Mesenchymal stem cell (in vitro differentiated cells and primary cell): Measurements from ENCODE around the gene FBXW2.

Experiments
- DNase-seq: peaks from one replicate; pipeline ENCODE4 v3.0.0-alpha.2; 2013
- H2AFZ ChIP-seq: one replicate; pipeline ENCODE4 v1.6.1; 2013; ENCODE audit warnings: low read depth, mild to moderate bottlenecking, control low read depth, inconsistent platforms, low read length, moderate library complexity
- H2AK5ac ChIP-seq: 2 replicates; pipeline ENCODE4 v1.6.1; 2013; ENCODE audit warnings: low read length, moderate library complexity, mild to moderate bottlenecking, inconsistent platforms; ENCODE audit not compliant: severe bottlenecking
- H2BK120ac ChIP-seq: one replicate; pipeline ENCODE4 v1.6.1; 2013; ENCODE audit warnings: low read depth, mild to moderate bottlenecking, inconsistent platforms, low read length, moderate library complexity
- H2BK12ac ChIP-seq, 2 experiments: one replicate each; pipeline ENCODE4 v1.6.1; 2013; ENCODE audit warnings: inconsistent platforms in 2 of 2, low read length in 2 of 2, mild to moderate bottlenecking in 2 of 2, moderate library complexity in 2 of 2, control low read depth in 1 of 2
- H2BK15ac ChIP-seq: one replicate; pipeline ENCODE4 v1.6.1; 2013; ENCODE audit warnings: mild to moderate bottlenecking, low read depth, inconsistent platforms; ENCODE audit not compliant: poor library complexity, severe bottlenecking
- H2BK5ac ChIP-seq: 2 replicates; pipeline ENCODE4 v1.6.1; 2013; ENCODE audit warnings: low read depth, mild to moderate bottlenecking, low read length, control low read depth, inconsistent platforms; ENCODE audit not compliant: poor library complexity, severe bottlenecking
- H3K14ac ChIP-seq, 2 experiments: one replicate each; pipeline ENCODE4 v1.6.1; 2013; ENCODE audit warnings: inconsistent platforms in 2 of 2, low read length in 2 of 2, control low read depth in 1 of 2, mild to moderate bottlenecking in 1 of 2, moderate library complexity in 1 of 2
- H3K18ac ChIP-seq, 2 experiments: one replicate each; pipeline ENCODE4 v1.6.1; 2013; ENCODE audit warnings: inconsistent platforms in 2 of 2, low read length in 2 of 2, control low read depth in 1 of 2, low read depth in 1 of 2, mild to moderate bottlenecking in 1 of 2
- H3K23ac ChIP-seq, 2 experiments: one replicate each; pipeline ENCODE4 v1.6.1; 2013; ENCODE audit warnings: inconsistent platforms in 2 of 2, low read length in 2 of 2, mild to moderate bottlenecking in 2 of 2, moderate library complexity in 2 of 2, control low read depth in 1 of 2
- H3K27ac ChIP-seq: 2 replicates; pipeline ENCODE4 v1.5.1; 2013; ENCODE audit warnings: mild to moderate bottlenecking, moderate library complexity, low read length, control low read depth, inconsistent platforms; ENCODE audit not compliant: poor library complexity, severe bottlenecking
- H3K27me3 ChIP-seq, 2 experiments: 2 replicates each; pipeline versions ENCODE4 v1.6.1 to v1.7.0; 2013; ENCODE audit warnings: low read length in 2 of 2, mild to moderate bottlenecking in 2 of 2, moderate library complexity in 2 of 2, control low read depth in 1 of 2, inconsistent platforms in 1 of 2; ENCODE audit not compliant: control insufficient read depth in 1 of 2, insufficient read depth in 1 of 2
- H3K36me3 ChIP-seq, 2 experiments: 2 replicates each; pipeline versions ENCODE4 v1.6.1 to v1.7.0; 2013; ENCODE audit warnings: low read length in 2 of 2, control low read depth in 1 of 2, inconsistent platforms in 1 of 2, low read depth in 1 of 2, mild to moderate bottlenecking in 1 of 2; ENCODE audit not compliant: insufficient read depth in 2 of 2, control insufficient read depth in 1 of 2
- H3K4ac ChIP-seq, 2 experiments: one replicate each; pipeline ENCODE4 v1.6.1; 2013; ENCODE audit warnings: inconsistent platforms in 2 of 2, low read length in 2 of 2, mild to moderate bottlenecking in 2 of 2, moderate library complexity in 2 of 2, control low read depth in 1 of 2, low read depth in 1 of 2
- H3K4me1 ChIP-seq: 2 replicates; pipeline ENCODE4 v1.6.1; 2013; ENCODE audit warnings: low read depth, low read length, control low read depth; ENCODE audit not compliant: control insufficient read depth, insufficient read depth
- H3K4me2 ChIP-seq: 2 replicates; pipeline ENCODE4 v1.6.1; 2013; ENCODE audit warnings: low read length, mild to moderate bottlenecking, inconsistent platforms; ENCODE audit not compliant: poor library complexity, severe bottlenecking
- H3K4me3 ChIP-seq, 2 experiments: 2 replicates each; pipeline versions ENCODE4 v1.5.1 to v1.7.0; 2013; ENCODE audit warnings: low read length in 2 of 2, mild to moderate bottlenecking in 2 of 2, control low read depth in 1 of 2, low read depth in 1 of 2; ENCODE audit not compliant: insufficient read depth in 1 of 2
- H3K79me1 ChIP-seq: replicated peaks from 2 replicates; pipeline ENCODE4 v1.6.1; 2013; ENCODE audit warnings: mild to moderate bottlenecking, control low read depth, low read length, inconsistent platforms; ENCODE audit not compliant: poor library complexity, severe bottlenecking
- H3K9ac ChIP-seq: 2 replicates; pipeline ENCODE4 v1.7.0; 2013; ENCODE audit warnings: mild to moderate bottlenecking, low read length, moderate library complexity
- H3K9me3 ChIP-seq: 2 replicates; pipeline ENCODE4 v1.7.0; 2013; ENCODE audit warnings: mild to moderate bottlenecking, low read length; ENCODE audit not compliant: control insufficient read depth
- H4K8ac ChIP-seq: one replicate; pipeline ENCODE4 v1.6.1; 2013; ENCODE audit warnings: inconsistent platforms, mild to moderate bottlenecking, low read length, moderate library complexity
- H4K91ac ChIP-seq: one replicate; pipeline ENCODE4 v1.6.1; 2013; ENCODE audit warnings: mild to moderate bottlenecking, low read length, inconsistent platforms
- WGBS: methylation state at CpG from one replicate; pipeline ENCODE4 v1.1.7; 2013; ENCODE audit warnings: mixed read lengths; 5-methylcytosine and 5-hydroxymethylcytosine counted together

FBXW2 gene

GRCh38 chr9:120837921-120838320 is 44.7 kb upstream of the FBXW2 start:
- Histone ChIP-seq H2BK120ac (no peak overlapping the region), H3K27ac (no peak overlapping the region), H3K9ac (no peak overlapping the region), H2BK5ac (no peak overlapping the region), H4K91ac (no peak overlapping the region), H2AFZ (no peak overlapping the region), H3K79me1 (peaks cover 10% of the 10 kb centered on the region), H2BK12ac (no peak overlapping the region), H2BK15ac (no peak overlapping the region), H3K4me3 (no peak overlapping the region), H3K4ac (no peak overlapping the region), H3K14ac (no peak overlapping the region), H3K9me3 (no peaks in the 10 kb centered on the region), H2AK5ac (no peak overlapping the region), H4K8ac (no peak overlapping the region), H3K23ac (no peak overlapping the region), H3K4me2 (no peak overlapping the region), H3K18ac (no peak overlapping the region), H3K27me3 (no peaks in the 10 kb centered on the region), H3K4me1 (peaks cover 9% of the 10 kb centered on the region), H3K36me3 (peaks cover 3 to 34% of the 10 kb centered on the region in 2 experiments)
- DNase-seq = no peak
- whole genome bisulfite sequencing = 100% methylated on average over 1 of the region's 3 CpGs

- no peak overlapping the region for H2AFZ ChIP-seq
- no peak for DNase-seq
- H3K36me3 ChIP-seq = peaks cover 15 to 64% of the 10 kb centered on the region in 2 experiments
- H3K27me3 ChIP-seq = no peaks in the 10 kb centered on the region
- no peaks in the 10 kb centered on the region for H3K4me1 ChIP-seq
- H3K9me3 ChIP-seq = no peaks in the 10 kb centered on the region
- H3K23ac ChIP-seq = no peak overlapping the region
- peaks cover 18% of the 10 kb centered on the region for H3K79me1 ChIP-seq
- no peak overlapping the region for H2BK12ac ChIP-seq
- H3K18ac ChIP-seq = no peak overlapping the region
- H4K8ac ChIP-seq = no peak overlapping the region
- no peak overlapping the region for H3K27ac ChIP-seq
- H2AK5ac ChIP-seq = no peak overlapping the region
- WGBS = 96% methylated on average over 5 of the region's 7 CpGs
- H3K4me2 ChIP-seq = no peak overlapping the region
- H3K14ac ChIP-seq = no peak overlapping the region
- no peak overlapping the region for H2BK120ac ChIP-seq
- H3K4ac ChIP-seq = no peak overlapping the region
- H3K4me3 ChIP-seq = no peak overlapping the region
- no peak overlapping the region for H2BK15ac ChIP-seq
- no peak overlapping the region for H4K91ac ChIP-seq
- no peak overlapping the region for H2BK5ac ChIP-seq
- H3K9ac ChIP-seq = no peak overlapping the region
Observed at GRCh38 chr9:120833325-120833724, 40.1 kb upstream of the FBXW2 start.

DNA sequence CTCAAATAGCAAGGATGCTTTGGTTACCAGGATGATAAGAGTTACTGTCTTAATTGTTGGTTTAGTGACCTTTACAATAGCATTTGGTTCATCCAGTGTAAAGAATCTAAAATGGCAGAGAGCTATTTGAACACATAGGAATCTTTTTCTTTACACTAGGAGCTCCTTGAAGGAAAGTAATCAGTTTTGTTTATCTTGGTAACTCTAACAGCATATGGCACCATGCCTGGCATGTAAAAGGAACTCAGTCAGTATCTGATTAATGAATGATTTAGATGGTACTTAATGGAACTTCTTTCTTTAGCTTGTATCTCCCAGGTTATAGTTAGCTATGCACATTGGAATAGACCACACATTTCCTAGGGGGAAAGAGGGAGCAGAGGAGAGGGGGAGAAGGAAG is 39.6 kb upstream of the FBXW2 start:
- H3K36me3 ChIP-seq = peaks cover 15 to 67% of the 10 kb centered on the region in 2 experiments
- no peak overlapping the region for H3K4me2 ChIP-seq
- no peak overlapping the region for H2BK15ac ChIP-seq

GRCh38 chr9:120830865-120831264 is 37.6 kb upstream of the FBXW2 start:
- 88% methylated on average over 1 of the region's 3 CpGs for WGBS

More for the DNA sequence above, 39.6 kb upstream of the FBXW2 start:
- no peak for DNase-seq
- H3K9ac ChIP-seq = no peak overlapping the region
- no peak overlapping the region for H3K4me3 ChIP-seq
- no peaks in the 10 kb centered on the region for H3K4me1 ChIP-seq
- H3K18ac ChIP-seq = no peak overlapping the region
- no peak overlapping the region for H3K27ac ChIP-seq
- no peak overlapping the region for H4K8ac ChIP-seq
- H2AK5ac ChIP-seq = no peak overlapping the region
- H2BK5ac ChIP-seq = no peak overlapping the region
- no peaks in the 10 kb centered on the region for H3K9me3 ChIP-seq
- H3K79me1 ChIP-seq = peaks cover 20% of the 10 kb centered on the region
- H3K23ac ChIP-seq = no peak overlapping the region
- H2BK120ac ChIP-seq = no peak overlapping the region
- H3K4ac ChIP-seq = no peak overlapping the region
- no peak overlapping the region for H4K91ac ChIP-seq
- H3K27me3 ChIP-seq = no peaks in the 10 kb centered on the region
- H2BK12ac ChIP-seq = no peak overlapping the region
- H3K14ac ChIP-seq = no peak overlapping the region
- no peak overlapping the region for H2AFZ ChIP-seq

More at GRCh38 chr9:120830865-120831264, 37.6 kb upstream of the FBXW2 start:
- no peak overlapping the region for H3K4me2 ChIP-seq
- H2BK120ac ChIP-seq = no peak overlapping the region
- no peak overlapping the region for H3K23ac ChIP-seq
- H2AFZ ChIP-seq = no peak overlapping the region
- H2BK12ac ChIP-seq = no peak overlapping the region
- no peak overlapping the region for H3K27ac ChIP-seq
- no peaks in the 10 kb centered on the region for H3K4me1 ChIP-seq
- H3K27me3 ChIP-seq = no peaks in the 10 kb centered on the region
- peaks cover 22% of the 10 kb centered on the region for H3K79me1 ChIP-seq
- no peak overlapping the region for H3K9ac ChIP-seq
- H2AK5ac ChIP-seq = no peak overlapping the region
- no peak for DNase-seq
- H3K4ac ChIP-seq = no peak overlapping the region
- H2BK5ac ChIP-seq = no peak overlapping the region
- H2BK15ac ChIP-seq = no peak overlapping the region
- H3K36me3 ChIP-seq = peaks cover 18 to 84% of the 10 kb centered on the region in 2 experiments
- H3K14ac ChIP-seq = no peak overlapping the region
- no peaks in the 10 kb centered on the region for H3K9me3 ChIP-seq
- no peak overlapping the region for H4K8ac ChIP-seq
- H3K18ac ChIP-seq = no peak overlapping the region
- H3K4me3 ChIP-seq = no peak overlapping the region
- H4K91ac ChIP-seq = no peak overlapping the region
